Esophagus squamous epithelium (tissue), 4 donors: Measurements from ENCODE around the gene VEGFD.

ENCODE experiments used
- POLR2A ChIP-seq, 4 donors: fragments of 450-650 bp; IDR thresholded peaks; one replicate each; pipeline ENCODE4 v1.6.1; 2017; ENCODE audit warnings: antibody characterized with exemption in 4 of 4, mild to moderate bottlenecking in 4 of 4, moderate library complexity in 3 of 4
- TF ChIP-seq, protein P1 (sequence below), 6 experiments: fragments of 450-650 bp in 4 of 6; fragments of 200-600 bp in 2 of 6; sonication (generic) in 2 of 6; IDR thresholded peaks; one replicate each; pipeline ENCODE4 v1.5.1; 2016 to 2019; ENCODE audit warnings: antibody characterized with exemption in 6 of 6, mild to moderate bottlenecking in 4 of 6, moderate library complexity in 4 of 6

- TF ChIP-seq, protein P1, sequence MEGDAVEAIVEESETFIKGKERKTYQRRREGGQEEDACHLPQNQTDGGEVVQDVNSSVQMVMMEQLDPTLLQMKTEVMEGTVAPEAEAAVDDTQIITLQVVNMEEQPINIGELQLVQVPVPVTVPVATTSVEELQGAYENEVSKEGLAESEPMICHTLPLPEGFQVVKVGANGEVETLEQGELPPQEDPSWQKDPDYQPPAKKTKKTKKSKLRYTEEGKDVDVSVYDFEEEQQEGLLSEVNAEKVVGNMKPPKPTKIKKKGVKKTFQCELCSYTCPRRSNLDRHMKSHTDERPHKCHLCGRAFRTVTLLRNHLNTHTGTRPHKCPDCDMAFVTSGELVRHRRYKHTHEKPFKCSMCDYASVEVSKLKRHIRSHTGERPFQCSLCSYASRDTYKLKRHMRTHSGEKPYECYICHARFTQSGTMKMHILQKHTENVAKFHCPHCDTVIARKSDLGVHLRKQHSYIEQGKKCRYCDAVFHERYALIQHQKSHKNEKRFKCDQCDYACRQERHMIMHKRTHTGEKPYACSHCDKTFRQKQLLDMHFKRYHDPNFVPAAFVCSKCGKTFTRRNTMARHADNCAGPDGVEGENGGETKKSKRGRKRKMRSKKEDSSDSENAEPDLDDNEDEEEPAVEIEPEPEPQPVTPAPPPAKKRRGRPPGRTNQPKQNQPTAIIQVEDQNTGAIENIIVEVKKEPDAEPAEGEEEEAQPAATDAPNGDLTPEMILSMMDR (IDR thresholded peaks at IDR 0.05) = no peak
- TF ChIP-seq POLR2A (IDR thresholded peaks at IDR 0.05) = no peak
These were observed 28.9 kb upstream of the VEGFD start for GRCh38 chrX:15413101-15413500.
